RWPE2 (cell line): ENCODE results near the gene LRATD1.
A peak's percentile ranks its signal among the peaks of the same experiment; 100 is the strongest.

Source experiments
- ATAC-seq: fragments of 200-7000 bp; cut with Tn5 transposase; 3 replicates; pipeline ENCODE4 v1.9.1; 2021; ENCODE audit warnings: low read depth
- DNase-seq: peaks from one replicate; pipeline ENCODE4 v3.0.0-alpha.2; 2020; ENCODE audit warnings: low spot score
- H3K27ac ChIP-seq: fragments of 450-650 bp; 2 replicates; pipeline ENCODE4 v1.5.1; 2017; ENCODE audit warnings: mild to moderate bottlenecking; ENCODE audit not compliant: poor library complexity, severe bottlenecking
- H3K27me3 ChIP-seq: fragments of 250-450 bp; sonication (Bioruptor Pico); 2 replicates; pipeline ENCODE4 v1.5.1; 2021; ENCODE audit warnings: mild to moderate bottlenecking, moderate library complexity; ENCODE audit not compliant: insufficient read depth, poor library complexity, severe bottlenecking
- H3K36me3 ChIP-seq: fragments of 250-450 bp; sonication (Bioruptor Pico); 2 replicates; pipeline ENCODE4 v1.5.1; 2020; ENCODE audit warnings: low read depth, mild to moderate bottlenecking, moderate library complexity
- H3K4me1 ChIP-seq: fragments of 250-450 bp; sonication (Bioruptor Pico); 2 replicates; pipeline ENCODE4 v1.5.1; 2021; ENCODE audit warnings: mild to moderate bottlenecking, moderate library complexity; ENCODE audit not compliant: insufficient read depth, poor library complexity, severe bottlenecking
- H3K4me3 ChIP-seq: fragments of 250-450 bp; sonication (Bioruptor Pico); 2 replicates; pipeline ENCODE4 v1.5.1; 2021; ENCODE audit warnings: mild to moderate bottlenecking, moderate library complexity; ENCODE audit not compliant: severe bottlenecking
- H3K9me3 ChIP-seq: fragments of 250-450 bp; sonication (Bioruptor Pico); 2 replicates; pipeline ENCODE4 v1.5.1; 2021; ENCODE audit warnings: mild to moderate bottlenecking, moderate library complexity; ENCODE audit not compliant: severe bottlenecking
- TF ChIP-seq, protein P1 (sequence below): fragments of 450-650 bp; IDR thresholded peaks from one replicate; pipeline ENCODE4 v1.5.1; 2017; ENCODE audit warnings: mild to moderate bottlenecking, moderate library complexity; ENCODE audit not compliant: poor library complexity, severe bottlenecking

The LRATD1 gene

DNA sequence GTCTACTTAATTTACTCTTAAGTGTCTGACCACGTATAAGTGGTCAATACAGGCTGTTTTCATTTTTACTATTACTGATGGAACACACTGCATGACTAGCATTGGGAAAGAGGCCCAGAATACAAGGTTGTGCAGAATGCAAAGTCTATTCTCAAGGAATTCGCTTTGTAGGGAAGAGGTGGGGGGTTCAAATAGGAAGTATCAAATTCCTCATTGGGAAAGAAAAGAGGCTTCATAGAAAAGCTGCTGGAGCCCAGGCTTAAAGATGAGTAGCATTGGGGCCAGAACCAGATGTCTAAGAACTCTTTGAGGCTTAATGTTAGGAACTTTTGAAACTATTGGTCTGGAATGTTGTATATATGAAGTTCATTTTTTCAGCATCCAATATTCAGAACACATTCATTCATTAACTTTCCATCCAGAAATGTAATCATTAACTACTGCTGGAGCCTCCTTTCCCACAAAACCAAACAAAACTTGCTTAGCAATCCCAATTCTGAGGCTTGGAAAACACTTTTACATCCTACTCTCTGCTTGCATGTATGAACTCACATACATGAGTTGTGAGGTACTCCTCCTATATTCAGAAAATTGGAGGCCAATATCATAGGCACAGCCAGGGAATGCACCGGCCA is 994 bp upstream of the LRATD1 start:
- Histone ChIP-seq H3K4me3 (no peak overlapping the region), H3K27me3 (no peaks in the 10 kb centered on the region), H3K27ac (no peak overlapping the region)

GRCh38 chr2:14633061-14633460 is 544 bp downstream of the LRATD1 start:
- Histone ChIP-seq H3K4me3 (peak overlapping the region; percentile 46), H3K27ac (no peak overlapping the region), H3K27me3 (no peaks in the 10 kb centered on the region), H3K9me3 (no peaks in the 10 kb centered on the region), H3K4me1 (peaks cover 21% of the 10 kb centered on the region), H3K36me3 (no peaks in the 10 kb centered on the region)
- ATAC-seq: peak; percentile 1; the same call in 1 of the 3 replicates
- TF ChIP-seq, protein P1, sequence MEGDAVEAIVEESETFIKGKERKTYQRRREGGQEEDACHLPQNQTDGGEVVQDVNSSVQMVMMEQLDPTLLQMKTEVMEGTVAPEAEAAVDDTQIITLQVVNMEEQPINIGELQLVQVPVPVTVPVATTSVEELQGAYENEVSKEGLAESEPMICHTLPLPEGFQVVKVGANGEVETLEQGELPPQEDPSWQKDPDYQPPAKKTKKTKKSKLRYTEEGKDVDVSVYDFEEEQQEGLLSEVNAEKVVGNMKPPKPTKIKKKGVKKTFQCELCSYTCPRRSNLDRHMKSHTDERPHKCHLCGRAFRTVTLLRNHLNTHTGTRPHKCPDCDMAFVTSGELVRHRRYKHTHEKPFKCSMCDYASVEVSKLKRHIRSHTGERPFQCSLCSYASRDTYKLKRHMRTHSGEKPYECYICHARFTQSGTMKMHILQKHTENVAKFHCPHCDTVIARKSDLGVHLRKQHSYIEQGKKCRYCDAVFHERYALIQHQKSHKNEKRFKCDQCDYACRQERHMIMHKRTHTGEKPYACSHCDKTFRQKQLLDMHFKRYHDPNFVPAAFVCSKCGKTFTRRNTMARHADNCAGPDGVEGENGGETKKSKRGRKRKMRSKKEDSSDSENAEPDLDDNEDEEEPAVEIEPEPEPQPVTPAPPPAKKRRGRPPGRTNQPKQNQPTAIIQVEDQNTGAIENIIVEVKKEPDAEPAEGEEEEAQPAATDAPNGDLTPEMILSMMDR: no peak
- no peak for DNase-seq

More for the DNA sequence above, 994 bp upstream of the LRATD1 start:
- ATAC-seq: no peak
- H3K4me1 ChIP-seq: peaks cover 19% of the 10 kb centered on the region
- H3K9me3 ChIP-seq: no peaks in the 10 kb centered on the region
- no peak for DNase-seq
- no peaks in the 10 kb centered on the region for H3K36me3 ChIP-seq
- TF ChIP-seq, protein P1: no peak

- TF ChIP-seq, protein P1: no peak
These were observed 1.1 kb downstream of the LRATD1 start for GRCh38 chr2:14633461-14634181.

GRCh38 chr2:14634182-14634488 is 1.6 kb downstream of the LRATD1 start:
- Histone ChIP-seq H3K4me1 (peaks cover 13% of the 10 kb centered on the region), H3K4me3 (peak overlapping the region; percentile 46)

More at GRCh38 chr2:14633461-14634181, 1.1 kb downstream of the LRATD1 start:
- H3K4me3 ChIP-seq: peak overlapping the region; percentile 46
- H3K27me3 ChIP-seq: no peaks in the 10 kb centered on the region
- DNase-seq (peak; percentile 67), ATAC-seq (no peak)
- peaks cover 18% of the 10 kb centered on the region for H3K4me1 ChIP-seq
- H3K9me3 ChIP-seq: no peaks in the 10 kb centered on the region
- H3K36me3 ChIP-seq: no peaks in the 10 kb centered on the region
- H3K27ac ChIP-seq: no peak overlapping the region

More at GRCh38 chr2:14634182-14634488, 1.6 kb downstream of the LRATD1 start:
- Histone ChIP-seq H3K27me3 (no peaks in the 10 kb centered on the region), H3K9me3 (no peaks in the 10 kb centered on the region), H3K27ac (no peak overlapping the region), H3K36me3 (no peaks in the 10 kb centered on the region)
- DNase-seq (no peak), ATAC-seq (no peak)
- TF ChIP-seq, protein P1: no peak
